ENCODE data around the gene CCDC141.

The CCDC141 gene

DNA sequence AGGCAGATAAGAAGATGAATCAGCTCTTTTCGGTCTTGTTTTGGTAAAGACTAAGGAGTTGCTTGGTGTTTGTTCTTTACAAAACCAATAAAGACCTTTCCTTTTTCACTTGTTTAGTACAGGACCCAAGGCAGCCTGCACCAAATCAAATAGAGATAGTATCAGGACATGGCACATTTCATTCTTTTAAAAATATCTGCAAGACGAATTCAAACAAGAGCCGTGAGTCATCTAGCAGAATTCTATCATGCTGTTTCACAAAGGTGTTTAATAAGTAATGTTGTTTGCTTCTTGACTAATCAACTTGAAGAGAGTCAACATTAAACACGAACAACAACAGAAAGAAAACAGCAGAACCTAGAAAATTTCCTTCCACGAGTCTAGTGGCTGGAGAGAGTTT is 139.9 kb downstream of the CCDC141 start:
- DNase-seq (ENCODE audit: low read depth) = no peak

DNA sequence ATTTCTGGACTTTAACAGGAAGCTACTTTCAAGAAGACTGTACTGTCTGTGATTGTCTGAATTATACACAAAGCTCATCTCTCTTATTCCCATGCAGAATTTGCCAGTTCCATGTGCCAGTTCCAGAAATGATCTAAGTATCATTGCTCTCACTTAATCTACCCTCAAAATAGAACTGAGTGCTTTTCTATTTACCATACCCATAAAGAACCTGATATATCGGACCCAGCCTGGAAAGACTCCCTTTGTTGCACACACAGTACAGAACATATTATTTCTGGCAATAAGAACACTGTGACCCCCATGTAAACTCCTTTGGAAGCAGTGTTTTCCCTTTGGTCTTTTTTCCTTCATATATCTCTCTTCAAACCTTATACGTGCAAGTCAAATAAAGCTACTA is 140.4 kb downstream of the CCDC141 start:
- DNase-seq (ENCODE audit: low read depth) = no peak

DNA sequence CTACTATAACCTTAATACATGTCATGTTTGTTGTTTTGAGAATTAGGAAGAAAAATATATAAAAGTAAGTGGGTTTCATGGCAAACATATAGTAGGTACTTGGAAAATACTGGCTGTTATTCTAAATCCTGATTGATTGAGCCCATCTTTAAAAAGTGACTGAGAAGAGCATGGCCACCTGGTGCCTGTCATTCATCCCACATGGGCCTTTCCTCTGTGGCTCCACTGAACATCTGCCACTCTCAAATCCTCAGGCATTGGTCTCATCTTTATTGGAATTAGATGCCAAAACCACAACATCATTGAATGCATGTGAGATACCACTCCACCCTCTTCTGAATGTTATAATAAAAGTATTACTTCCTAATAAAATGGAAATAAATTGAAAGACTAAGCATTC is 141.1 kb downstream of the CCDC141 start:
- no peak for DNase-seq (ENCODE audit: low read depth)

DNA sequence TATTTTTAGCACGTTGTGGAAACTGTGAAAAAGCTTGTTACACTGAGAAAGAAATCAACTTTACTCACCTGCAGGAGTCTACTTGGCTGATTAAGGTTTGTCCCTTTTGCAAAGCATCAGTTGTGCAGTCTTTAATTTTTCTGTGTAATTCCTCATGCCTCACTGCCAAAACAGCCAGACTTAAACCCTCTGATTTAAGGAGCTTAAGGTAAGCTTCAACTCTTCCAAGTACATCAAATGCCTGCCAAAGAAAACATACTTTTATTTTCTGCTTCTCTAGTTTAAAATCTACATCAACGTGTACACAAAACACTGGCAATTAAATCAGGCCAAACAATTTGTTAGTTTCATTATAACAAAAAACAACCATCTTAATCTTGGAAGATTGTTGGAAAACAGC is 144.7 kb downstream of the CCDC141 start:
- DNase-seq (ENCODE audit: low read depth) = no peak

DNA sequence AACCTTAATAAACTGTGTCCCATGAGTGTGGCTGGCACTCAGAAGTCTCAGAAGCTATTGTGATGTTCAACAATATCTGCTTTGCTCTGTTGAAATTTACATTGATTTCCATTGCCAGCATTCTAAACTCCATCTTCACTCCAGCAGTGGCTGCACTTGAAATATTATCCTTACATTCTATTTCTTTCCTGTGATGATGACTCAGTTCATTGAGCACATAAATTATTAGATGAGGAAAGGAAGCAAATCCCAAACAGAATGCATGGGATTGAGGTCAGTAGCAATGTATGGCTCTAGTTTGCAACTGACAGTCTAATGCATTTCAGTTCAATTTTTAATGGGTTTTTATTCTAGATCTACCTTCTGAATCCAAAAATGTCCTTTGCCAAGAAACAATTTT is 150.3 kb downstream of the CCDC141 start:
- DNase-seq (ENCODE audit: low read depth) = no peak

DNA sequence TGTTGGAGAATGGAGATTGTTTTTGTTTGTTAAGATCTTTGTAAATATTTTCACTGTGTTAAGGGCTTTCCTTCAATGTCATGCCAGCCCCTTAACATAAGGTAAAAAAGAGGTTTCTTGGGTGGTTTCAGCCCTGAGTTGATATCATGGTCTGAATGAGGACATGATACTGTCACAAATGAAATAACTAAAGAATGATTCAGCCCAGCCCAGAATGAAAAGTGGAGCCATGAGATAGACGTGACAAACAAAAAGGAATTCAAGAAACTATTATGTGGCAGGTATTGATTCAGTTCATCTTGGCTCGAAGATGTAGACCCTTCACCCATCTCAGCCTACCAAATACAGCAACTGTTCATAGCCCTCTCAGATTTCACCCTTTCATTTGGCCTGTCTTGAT is 154.1 kb downstream of the CCDC141 start:
- no peak for DNase-seq (ENCODE audit: low read depth)

DNA sequence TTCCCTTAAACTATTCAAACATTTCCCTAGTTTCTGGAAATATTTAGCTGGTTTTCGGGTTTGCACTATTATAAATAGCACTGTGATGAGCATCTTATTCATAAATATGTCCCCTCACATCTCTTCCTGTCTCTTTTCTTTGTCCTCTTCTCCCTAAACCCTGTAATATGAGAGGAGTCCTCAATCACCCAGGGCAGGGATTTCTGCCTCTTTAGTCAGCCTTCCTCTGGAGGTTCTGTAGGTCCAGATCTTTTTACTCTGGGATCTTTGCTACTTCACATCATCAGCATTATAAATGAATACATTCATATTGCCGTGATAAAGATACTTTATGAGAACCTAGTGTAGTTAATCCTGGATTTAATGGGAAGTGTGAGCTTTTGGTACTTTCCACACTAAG is 154.8 kb downstream of the CCDC141 start:
- DNase-seq (ENCODE audit: low read depth) = no peak

DNA sequence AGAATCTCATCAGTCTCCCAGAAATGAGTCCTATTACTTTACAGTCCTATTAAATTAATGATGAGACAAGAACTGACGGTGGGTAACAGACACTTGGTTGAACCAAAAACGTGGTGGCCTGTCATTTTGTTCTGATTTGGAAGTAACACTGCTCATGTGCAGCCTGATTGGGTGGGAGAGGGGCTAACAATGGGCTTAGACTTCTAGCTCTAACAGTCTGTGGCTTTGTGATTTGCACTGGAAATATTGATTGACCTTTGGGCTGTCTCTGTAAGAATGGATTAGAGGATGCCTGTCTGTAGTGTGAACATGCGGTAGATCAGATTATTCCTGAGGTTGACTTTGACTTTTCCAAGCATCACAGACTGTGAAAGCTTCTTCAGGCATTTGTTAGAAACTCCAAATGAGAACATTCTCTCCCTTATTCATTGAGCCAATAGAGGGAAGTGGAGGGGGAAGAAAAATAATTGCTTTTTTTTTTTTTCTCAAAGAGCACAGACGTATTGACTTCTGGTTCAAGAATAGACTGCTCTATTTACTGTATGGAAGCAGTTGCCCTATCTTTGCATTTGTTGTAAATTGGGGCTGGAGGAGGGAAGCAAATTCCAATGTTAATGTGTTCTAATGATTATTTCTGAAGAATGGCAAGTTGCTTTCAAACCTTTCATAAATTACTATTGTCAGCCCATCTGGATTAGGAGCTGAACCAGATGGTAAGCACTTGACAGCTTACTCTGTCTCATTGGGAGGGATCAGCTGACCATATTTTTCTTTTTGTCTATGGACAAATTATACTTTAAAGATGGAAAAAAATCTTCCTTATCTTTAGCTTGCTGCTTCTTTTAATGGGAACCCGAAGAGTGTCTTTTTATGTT is 156.9 kb downstream of the CCDC141 start:
- no peak for DNase-seq (ENCODE audit: low read depth)

DNA sequence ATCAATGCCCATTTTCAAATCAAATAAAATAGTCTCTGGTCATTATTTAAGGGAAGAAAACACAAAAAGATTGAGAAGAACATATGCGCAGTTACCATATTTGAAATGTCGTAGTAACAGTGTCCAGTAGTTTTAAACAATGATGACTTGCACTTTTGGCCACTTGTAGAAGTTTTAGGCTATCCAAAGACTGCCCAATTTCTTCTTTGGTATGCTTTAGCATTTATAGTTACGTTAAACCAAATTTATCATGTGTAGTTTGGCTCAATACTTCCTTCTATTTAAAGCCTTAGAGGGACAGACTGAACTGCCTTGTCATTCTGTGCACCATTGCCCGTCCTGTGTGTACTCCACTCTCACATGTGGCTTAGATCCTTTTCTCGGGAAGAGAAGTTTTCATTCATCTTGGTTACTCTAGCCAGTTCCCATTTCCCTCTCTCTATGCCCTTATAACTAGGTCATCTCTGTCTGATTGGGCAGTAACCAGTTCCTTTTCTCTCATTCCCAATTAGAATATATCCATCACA is 157.9 kb downstream of the CCDC141 start:
- no peak for DNase-seq (ENCODE audit: low read depth)

DNA sequence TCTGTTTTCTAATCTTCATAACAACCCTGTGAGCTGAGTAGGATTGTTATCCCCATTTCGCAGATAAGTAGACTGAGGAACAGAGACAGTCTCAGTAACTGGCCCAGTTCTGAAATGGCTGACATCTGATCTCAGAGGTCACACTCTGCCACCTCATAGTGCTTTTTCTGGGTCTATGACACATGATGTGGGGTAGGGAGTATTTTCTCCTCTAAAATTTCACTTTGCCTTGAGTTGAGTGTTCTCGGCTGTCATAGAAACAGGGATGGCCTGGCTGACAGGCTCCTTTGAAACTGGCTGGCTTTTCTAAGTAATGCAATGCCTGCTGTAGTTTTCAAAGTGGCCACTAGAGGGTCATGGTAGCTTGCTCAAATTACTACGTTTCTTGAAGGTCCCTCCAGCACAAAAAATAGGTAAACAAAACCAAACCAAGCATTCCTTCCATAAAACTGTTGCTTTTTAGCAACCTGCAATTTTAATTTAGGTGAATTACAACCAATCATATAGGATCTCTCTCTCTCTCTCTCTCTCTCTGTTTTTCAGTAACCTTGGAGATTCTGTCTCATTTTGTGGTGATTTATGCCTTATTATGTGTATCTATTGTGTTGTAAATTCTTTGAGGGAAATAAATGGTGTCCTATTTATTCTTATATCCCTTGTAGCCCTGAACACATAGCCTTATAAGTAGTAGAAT is 158.5 kb downstream of the CCDC141 start:
- peak; percentile 68 for DNase-seq (ENCODE audit: low read depth)

DNA sequence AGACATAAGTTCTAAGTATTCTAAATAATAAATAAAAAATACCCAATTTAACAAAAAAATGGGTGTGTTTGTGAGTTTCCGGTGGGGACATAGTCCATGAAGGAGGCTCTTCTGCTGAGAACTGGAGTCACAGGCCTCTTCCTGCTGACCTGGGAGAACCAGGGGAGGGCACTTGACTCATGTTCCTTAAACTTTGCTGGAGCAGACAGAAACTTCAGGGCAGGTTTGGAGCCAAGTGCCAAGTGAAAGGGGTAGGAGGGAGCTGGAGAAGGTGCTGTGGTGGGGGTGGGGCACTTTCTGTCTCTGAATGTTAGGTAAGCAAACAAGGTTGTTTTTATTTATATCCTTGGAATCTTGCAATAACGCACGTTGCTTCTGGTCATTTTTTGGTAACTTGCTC is 163.9 kb downstream of the CCDC141 start:
- no peak for DNase-seq (ENCODE audit: low read depth)

DNA sequence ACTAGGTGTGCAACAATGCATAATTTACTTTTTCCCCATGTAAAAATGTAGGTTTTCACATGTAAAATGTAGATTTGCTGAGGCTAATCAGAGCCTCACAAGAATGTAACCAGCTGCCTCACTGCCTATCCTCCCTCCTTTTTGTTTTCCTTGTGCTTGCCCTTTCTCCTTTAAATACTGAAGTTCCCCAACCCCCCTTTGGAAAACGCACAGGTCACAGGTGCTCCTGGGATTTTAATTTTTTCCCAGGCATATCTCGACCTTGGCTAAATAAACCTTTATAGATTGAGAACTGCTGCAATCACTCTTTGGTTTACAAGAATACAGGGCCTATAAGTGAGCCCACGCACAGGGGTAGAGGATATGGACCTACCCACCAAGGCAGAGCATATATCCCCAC is 165.5 kb downstream of the CCDC141 start:
- DNase-seq (ENCODE audit: low read depth) = no peak

DNA sequence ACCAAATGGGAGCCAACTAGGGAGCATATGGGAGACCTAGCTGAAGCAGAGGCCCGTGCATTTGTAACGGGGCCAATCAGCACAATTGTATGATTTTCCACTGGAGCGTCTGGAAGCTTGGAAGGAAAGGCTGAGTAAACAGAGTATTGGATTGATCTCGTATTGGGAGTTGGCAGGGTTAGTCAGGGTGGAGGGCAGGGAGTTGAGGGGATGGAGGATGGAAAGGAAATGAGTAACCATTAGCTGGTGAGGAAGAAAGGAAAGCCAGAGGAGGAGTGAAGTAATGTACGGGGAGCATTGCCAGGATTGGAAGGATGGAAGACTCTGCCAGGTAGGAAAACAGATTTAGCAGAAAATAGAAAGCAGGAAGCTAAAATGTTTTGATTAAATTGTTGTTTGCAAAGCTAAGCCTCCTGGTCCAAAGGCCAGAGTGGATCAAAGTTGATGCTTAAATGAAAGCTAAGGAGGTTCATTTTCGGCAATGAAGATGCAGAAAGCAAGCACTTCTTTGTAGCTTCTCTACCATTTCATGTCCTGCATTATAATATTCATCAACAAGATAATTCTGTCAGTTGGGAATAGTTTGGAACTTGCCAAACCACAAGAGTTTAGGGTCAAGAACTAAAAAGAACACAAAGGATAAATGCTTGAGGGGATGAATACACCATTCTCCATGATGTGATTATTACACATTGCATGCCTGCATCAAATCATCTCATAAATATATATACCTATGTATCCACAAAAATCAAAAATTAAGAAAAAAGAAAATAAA is 167.1 kb downstream of the CCDC141 start:
- peak; percentile 25 for DNase-seq (ENCODE audit: low read depth)

DNA sequence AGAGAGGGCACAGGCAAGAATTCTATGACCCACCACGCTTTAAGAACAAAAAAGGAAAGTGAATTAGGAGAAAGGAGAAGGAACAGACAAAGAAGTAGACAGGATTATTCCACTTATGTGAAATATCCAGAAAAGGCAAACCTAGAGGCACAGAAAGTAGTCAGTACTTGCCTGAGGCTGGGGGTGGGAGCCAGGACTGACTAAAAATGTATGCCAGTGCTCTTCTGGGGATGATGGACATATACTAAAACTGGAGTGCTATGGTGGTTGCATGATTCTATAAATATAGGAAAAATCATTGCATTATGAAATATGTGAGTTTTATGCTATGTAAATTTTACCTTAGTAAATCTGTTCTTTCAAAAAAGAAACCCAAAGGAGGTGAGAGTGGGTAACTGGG is 168.9 kb downstream of the CCDC141 start:
- DNase-seq (ENCODE audit: low read depth) = no peak

DNA sequence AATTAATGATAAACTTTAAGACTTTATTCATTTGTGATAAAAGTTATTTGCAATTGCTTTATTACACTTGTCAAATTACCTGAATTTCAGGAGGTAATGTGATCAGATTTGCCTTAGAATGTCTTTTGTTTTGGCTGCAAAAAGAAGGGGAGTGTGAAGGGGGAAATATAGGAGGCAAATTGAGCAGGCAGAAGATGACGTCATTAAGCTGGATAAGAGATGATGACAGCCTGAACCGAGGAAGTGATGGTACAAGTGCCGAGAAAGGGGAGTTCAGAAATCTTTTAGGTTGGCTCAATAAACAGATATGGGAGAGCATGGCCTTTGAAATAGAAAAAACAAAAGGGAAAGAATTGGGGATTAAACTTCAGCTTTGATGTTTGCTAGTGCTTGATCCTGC is 169.7 kb downstream of the CCDC141 start:
- no peak for DNase-seq (ENCODE audit: low read depth)

DNA sequence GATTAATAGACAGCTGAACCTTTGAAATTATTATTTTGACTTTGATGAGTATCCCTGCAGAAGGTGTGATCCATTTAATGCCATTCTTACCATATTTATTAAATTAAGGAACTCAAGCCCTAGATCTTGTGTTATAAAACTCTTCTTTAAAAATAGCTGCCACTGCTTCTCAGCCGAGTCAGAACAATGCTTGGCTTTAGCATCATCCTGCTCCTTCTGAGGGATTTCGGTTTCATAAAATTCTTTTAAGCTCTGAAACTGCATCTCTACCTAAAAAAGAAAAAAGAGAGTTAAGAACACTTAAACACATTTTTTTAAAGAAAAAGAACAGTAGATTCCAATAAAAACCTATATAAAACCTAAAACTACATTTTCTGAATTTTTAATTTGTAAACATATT is 172.1 kb downstream of the CCDC141 start:
- DNase-seq (ENCODE audit: low read depth) = no peak

DNA sequence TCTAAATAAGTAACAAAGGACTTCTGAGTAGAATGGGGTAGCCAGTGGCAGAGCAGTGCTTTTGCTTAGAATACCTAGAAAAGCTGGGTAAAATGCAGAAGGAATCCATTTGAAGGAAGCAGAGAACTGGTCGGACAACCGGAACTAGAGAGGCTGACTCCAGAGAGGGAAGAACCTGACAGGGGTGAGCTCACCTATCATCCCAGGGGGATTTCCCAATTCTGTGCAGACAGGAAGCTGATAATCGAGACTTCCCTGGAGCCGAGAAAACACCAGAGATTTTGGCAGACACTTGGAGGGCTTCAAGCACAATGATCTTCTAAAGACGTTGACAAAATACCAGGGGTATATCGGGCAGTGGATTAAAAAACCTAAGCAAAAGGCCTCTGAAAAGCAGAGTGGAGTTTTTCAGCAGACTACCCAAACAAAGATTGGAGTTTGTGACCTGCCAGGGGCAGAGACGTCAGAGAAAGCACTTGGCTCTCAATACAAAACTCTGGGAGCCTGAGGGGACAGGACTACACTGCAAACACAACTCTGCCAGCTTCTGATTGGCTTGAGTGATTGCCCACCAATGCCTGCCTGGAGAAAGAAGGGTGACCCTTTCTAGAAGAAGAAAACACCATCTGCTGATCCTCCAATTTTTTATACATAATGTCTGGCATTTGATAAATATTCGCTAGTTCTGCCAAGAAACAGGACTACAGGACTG is 175.3 kb downstream of the CCDC141 start:
- DNase-seq (ENCODE audit: low read depth) = no peak

DNA sequence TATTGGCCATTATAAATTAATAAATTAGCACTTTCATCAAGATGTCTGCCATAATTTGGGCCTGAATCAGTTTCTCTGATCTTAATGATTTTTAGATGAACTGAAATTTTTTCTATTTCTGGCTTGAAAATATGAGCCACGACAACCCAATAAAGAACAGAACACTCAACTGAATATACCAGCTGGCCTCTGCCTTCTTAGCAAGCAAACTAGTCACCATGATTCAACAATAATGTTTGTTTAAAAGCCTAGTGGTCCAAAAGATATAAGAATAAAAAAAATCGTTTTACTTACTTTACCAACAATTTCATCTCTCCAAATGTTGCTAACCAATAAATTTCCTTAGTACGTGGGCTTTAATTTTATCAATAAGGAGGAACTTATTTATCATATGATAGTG is 176.0 kb downstream of the CCDC141 start:
- DNase-seq (ENCODE audit: low read depth) = no peak

DNA sequence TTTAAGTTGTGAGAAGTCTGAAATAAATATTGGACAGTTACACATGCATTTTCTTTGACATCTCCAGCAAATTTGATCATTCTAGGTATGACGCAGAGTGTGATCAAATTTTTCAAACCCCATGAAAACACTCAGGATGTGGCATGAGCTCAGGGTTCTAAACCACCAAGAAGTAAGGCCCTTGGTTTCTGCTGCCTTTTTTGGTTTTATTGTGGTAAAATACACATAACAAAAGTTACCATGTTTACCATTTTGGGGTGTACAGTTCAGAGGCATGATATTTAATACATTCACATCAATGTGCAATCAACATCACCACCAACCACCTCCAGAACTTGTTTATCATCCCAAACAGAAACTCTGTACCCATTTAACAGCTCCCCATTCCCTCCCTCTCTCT is 178.4 kb downstream of the CCDC141 start:
- DNase-seq (ENCODE audit: low read depth) = no peak

DNA sequence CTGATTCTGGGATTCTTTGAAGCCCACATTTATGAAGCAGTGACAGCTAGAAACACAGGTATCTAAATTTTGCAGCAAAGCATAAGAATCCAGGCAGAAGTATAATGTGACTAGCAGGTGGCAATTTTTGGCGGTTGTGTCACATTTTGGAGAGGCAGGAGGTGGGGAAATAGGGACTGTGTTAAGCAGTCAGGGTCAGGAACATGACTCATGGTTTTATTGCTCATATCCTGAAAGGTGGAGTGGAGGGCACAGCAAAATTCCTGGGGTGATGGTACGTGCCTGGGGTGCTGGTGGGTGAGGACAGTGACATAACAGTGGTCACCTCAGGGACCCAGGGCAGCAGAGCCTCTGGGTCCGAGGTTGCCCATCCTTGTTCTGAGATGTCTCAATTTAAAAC is 179.2 kb downstream of the CCDC141 start:
- peak; percentile 4 for DNase-seq (ENCODE audit: low read depth)

DNA sequence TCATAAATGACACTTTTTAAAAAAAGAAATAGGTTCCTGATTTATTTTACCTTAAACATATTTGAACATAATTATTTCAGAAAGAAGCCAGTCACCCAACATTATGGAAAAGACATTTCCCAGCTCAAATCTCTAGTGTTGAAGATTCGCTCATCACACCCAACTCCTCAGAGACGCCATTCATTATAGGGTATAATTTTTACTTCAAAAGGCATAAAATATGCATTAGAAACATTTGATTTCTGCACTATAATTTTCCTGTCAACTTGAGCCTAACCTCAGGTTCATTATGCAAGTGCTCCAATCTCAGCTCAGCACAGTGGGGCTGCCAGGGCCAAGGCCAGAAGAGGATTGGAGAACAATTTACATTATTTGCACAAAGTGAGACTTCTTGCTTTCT is 183.9 kb downstream of the CCDC141 start:
- no peak for DNase-seq (ENCODE audit: low read depth)

All from fibroblast of gingiva (primary cell).